Activated T-cell treated with anti-CD3 and anti-CD28 coated beads for 48 hours (primary cell): Measurements from ENCODE around the gene NOTCH2.
A peak's percentile ranks its signal among the peaks of the same experiment; 100 is the strongest.
"Not testable (repeated sequence)": the region's sequence is repeated elsewhere in the genome, so short reads cannot be mapped to it uniquely, and the experiment has no call there.

Experiments used
- DNase-seq: peaks from one replicate; pipeline ENCODE4 v3.0.0-alpha.2; 2020; ENCODE audit warnings: low read depth

The NOTCH2 gene

DNA sequence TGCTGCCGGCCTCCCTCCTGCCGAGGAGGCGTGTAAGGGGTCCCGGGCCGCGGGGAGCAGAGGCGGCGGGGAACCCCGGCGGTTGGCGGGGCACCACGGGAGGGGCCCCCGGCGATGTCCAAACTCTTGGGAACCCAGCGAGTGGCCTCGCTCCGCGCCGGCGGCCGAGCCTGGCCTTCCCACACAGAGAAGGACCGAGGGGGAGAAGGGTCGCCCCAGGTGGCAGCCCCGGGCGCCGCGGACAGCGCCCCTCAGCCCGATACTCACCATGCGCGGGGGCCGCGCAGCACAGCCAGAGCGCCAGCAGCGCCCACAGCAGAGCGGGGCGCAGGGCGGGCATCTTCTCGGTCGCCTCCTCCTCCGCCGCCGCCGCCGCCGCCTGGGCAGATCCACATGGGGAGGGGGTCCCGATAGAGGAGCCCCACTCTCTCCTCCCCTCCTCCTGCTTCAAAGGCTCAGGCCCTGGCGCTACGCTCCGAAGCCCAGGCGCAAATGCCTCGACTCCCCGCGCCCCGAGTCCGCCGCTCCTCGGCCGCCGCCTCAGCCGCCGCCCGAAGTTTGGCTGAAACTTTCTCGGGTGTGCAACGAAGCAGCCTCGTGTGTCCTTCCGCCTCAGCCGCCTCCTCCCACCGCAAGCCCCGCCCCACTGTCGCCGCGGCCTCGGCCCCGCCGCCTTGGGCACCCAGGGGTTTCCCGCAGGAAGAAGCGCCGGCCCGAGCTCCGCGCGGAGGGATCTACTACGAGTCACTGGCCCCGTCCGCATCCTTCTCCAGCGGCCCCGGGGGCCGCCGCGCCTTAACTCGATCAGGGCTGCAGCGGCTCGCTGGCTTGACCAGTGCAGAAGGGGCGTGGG lies at the start of gene NOTCH2:
NOTCH2 (minus strand) TSS at position 596 of the 853 bp plus-strand sequence; CDS start at position 340, 256 bp downstream.
- DNase-seq = peak; percentile 60

DNA sequence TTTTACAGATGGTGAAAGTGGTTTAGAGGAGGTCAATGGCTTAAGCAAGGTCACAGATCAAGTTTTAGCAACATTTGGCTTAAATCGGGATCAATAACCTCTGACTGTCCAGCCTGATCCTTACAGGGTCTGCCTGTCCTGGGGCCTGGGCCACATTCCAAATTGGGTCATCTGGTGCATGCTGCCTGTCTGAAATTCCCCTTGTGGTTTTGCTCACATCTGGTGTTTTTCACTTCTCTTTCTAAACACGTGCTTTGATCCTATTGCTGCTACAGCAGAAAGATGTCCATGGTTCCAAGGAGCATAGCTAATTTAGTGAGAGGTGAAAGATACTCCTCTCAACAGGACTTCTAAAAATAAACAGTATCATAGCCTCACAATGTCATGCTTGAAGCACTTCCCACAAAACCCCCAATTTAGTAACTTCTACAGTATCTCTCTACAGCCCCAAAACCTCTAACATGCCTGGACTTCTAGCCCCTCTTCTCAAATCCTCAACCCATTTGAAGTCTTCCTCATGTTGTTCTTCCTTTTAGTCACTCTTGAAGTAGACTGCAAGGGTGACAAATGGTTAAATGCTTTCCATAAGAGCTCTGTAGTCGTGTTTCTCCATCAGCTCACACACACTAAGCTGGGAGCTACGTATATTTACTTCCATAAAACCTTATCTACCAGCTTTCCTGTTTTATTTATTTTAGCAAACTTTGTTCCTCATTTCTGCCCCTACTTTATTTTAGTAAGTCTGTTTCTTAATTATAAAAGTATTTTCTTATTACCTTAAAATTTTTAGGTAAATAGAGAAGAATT lies 48.1 kb upstream of the NOTCH2 start:
- not testable (repeated sequence) for DNase-seq

DNA sequence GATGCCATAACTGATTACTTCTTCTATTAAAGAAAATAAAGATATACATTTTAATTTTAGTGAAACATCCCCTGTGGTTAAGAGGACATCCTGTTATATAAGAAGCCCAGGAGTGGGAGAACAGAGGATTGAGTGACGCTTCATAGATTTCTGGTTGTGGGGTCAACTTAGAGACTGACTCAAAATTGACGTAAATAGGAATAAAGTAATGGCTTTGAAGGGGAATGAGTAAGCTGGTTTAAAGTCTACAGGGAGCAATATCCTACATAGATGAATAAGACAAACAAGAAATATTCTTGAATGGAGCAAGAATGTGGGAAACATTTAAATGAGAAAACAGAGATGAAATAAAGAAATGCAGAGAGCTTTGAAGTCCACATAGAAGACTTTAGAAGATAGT lies 46.6 kb upstream of the NOTCH2 start:
- not testable (repeated sequence) for DNase-seq

DNA sequence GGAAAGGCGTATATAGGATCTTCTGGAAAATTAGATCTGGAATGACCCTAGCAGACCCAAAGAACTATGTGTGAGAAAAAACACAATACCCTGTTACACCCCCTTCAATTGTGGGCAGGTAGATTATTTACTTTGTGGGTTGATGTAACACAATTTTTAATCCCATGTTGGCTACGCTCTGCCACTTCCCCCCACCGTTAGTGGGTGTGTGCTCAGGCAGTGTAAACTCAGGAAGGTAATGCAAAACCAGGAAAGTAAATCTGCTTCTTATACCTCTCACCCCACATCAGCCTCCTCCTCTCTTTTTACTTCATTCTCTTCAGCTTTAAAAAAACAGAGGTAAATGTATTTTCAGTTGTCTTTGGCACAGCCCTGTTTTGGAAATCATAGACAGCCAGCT lies 43.7 kb upstream of the NOTCH2 start:
- not testable (repeated sequence) for DNase-seq

- not testable (repeated sequence) for DNase-seq
These were observed 42.8 kb upstream of the NOTCH2 start for GRCh38 chr1:120112212-120112611.

DNA sequence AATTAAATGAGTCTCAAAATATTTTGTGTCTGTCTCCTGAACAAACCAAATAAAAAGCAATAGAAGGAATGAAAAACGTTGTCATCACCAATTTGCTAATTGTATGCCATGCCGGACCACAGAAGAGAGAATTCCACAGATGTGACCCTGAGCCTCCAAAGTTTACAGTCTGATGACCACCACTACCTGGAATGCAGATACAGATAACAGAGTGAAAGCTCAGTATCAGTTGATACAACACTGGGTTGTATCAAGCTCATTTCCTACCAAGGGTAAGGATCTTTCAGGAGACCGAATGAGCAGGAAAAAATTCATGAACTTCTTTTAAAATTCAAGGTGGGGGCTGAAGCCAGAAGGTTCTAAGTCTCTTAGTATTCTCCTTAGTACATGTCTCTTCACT lies 42.3 kb upstream of the NOTCH2 start:
- DNase-seq = not testable (repeated sequence)

DNA sequence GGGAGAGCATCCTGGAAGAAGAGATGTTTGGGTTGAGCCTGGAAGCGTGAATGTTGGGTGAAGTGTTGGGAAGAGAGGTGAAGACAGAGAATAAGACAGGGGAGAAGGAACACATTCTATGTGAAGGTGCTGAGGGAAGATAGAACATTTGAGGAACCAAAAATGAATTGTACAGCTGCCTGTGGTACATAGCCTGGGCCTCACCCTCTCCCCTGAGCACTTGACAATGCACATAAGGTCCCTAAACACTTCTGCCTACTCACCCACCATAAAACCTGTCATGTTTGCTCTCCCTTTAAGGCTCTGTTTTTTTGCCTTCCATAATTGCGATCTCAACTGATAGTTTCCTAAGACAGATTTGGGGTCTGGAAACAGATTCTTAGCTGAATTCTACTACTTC lies 41.5 kb upstream of the NOTCH2 start:
- not testable (repeated sequence) for DNase-seq

GRCh38 chr1:120109656-120110055 lies 40.2 kb upstream of the NOTCH2 start:
- not testable (repeated sequence) for DNase-seq

- DNase-seq = not testable (repeated sequence)
These were observed 39.7 kb upstream of the NOTCH2 start for GRCh38 chr1:120109180-120109579.

DNA sequence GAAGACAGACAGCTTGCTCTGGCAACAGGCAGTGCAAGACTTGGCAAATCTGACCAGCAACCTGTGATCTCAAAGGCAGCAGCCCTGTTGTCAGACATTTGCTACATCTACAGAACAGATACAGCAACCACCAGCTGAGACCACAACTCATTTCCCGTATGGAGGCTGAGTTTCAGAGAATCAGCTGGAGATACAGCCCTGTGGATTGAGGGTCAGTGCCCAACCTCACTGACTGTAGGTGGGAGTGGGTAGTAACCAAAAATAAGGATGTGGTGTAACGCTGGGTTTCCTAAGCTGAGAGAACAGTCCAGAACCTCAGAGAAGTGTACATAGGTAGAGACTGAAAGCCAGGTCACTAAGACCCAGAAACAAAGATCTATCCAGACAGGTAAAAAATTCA lies 35.8 kb upstream of the NOTCH2 start:
- DNase-seq = not testable (repeated sequence)

DNA sequence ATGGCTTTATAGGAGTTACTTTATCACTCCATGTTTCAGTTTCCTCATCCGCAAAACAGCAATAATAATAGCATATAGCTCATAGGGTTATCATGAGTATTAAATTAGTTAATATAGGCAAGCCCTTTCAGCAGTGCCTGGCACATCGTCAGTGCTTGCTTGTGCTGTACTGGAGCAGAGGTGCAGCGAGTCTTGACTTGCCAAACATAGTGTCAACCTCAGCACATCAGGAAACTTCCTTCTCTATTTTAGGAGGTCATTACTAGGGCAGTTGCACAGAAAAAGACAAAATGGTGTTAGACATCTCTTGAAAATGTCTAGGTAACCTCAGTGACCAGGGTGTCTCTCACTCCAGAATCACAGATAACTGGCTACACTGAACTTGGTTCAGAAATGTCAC lies 34.3 kb upstream of the NOTCH2 start:
- not testable (repeated sequence) for DNase-seq

DNA sequence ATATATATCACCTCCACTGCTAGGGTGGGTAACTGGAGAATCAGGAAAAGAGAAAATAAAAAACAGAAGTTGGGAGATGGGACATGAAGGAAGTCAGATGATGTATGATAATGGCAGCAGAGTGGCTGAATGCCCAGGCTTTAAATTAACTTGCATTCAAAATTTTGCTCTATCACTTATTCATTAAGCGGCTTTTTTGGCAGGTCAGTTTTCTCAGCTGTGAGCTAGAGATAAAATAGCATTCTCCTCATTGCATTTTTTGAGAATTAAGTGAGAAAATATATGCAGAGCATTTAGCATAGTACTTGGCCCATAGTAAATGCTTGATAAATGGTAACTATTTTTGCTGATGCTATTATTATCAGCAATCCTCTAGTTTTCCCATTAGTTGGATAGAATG lies 32.1 kb upstream of the NOTCH2 start:
- DNase-seq = not testable (repeated sequence)

GRCh38 chr1:120100590-120100989 lies 31.1 kb upstream of the NOTCH2 start:
- not testable (repeated sequence) for DNase-seq

DNA sequence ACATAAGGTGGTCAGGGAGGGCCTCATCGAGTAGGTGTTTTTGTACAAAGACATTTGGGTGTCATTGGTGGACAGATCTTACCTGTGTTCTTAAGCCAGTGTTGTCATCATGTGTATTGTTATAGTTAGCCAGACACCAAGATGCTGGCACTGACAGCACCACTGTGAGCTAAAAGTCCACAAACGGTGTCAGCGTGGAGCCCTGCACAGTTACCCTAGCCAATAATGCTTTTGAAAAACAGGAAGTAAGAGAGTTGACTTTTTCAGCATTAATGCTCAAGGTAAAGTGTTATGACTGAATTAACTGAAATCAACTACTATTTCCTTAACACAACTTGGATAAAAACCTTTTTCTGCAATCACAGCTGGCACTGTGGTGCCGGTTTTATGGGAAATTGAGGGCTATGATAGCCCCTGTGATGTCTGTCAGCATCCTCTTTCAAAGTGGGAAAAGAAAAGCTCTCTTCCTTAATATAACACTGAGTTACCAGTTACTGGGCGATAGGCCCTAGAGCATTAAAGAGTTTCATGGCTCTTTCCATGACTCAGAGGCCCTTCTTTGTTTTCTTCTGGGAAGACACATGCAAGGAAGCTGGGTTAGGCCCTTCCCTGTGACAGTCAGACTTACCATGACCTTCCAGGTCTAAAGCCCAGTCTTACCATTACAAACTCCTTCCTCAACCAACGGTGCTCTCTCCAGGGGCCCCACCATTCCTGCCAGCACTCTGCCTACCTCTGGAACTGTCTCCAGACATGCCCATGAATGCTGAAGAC lies 29.7 kb upstream of the NOTCH2 start:
- DNase-seq = not testable (repeated sequence)

GRCh38 chr1:120096981-120097545 lies 27.6 kb upstream of the NOTCH2 start:
- not testable (repeated sequence) for DNase-seq

GRCh38 chr1:120093548-120094181 lies 24.2 kb upstream of the NOTCH2 start:
- not testable (repeated sequence) for DNase-seq

DNA sequence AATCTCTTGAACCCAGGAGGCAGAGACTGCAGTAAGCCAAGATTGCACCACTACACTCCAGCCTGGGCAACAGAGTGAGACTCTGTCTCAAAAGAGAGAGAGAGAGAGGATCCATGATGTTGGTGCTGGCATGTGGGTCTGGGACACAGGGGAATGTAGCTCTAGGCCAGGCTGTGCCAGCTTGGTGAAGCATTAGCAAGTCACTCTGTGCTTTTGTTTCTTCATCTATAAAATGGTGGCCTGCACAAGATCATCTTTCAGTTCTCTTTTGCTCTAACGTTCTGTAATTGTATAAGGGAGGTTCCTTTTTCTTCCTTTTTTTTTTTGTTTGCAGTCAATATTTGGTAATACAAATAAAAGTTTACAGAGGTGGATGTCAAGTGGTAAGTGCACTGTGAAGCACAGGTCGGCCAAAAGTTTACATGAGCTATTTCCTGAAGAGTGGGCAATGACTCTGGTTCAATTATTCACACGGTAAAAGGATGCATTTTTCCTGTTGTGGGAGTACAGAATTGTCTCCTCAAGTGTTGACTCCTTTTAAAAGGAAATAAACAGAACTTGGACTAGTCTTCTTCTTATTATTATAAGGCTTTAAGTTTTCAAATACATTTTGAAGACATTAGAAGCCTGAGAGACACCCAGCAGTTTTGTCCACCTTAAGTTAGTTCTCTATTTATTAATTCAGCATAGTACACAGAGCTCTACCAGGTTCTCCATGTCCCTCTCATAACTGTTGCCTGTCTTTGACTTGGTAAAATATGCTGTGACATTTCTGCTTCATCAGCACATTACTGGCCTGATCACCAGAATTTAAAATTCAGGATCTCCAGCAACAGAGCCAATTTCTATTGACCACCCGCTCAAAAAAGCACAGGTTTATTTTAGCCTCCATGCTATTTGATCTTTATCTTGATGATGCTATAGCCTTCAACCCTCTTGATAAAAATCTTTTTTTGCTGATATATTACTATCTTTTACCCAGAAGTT lies 23.1 kb upstream of the NOTCH2 start:
- DNase-seq = not testable (repeated sequence)

DNA sequence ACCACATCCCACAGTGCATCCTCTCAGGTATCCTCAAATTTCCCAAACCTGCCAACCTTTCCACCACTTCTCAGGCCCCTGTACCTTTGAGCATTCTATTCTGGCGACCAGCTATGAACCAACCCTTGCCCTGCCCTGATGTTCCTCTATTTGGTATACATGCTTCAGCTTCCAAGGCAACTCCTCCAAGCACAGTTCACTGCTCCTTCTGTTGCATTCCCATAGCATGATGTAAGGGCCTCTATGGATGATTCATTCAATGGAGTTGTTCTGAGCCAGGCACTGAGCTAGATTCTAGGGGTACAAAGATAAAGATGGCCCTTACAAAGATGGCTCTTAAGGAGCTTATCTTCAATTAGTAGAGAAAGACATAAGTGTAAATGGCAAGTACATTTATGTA lies 21.4 kb upstream of the NOTCH2 start:
- DNase-seq = not testable (repeated sequence)

DNA sequence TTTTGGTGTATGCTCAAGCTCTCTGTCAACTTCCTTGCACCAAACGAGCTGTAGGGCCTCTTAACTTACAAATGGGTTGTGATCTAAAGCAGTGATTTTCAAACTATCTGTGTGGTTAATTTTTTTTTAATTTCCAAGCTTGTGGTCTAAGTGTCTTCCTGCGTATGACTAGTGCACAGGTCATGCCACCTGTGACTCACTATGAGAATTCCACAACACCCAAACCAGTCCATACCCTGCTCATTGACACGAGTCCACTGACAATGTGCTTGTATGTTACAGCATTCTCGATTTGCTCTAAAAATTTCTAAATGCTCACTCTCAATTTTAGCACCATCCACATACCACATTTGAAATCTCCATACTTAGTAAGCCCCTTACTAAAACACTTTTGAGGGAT lies 18.5 kb upstream of the NOTCH2 start:
- peak; percentile 10 for DNase-seq

- not testable (repeated sequence) for DNase-seq
These were observed 405 bp upstream of the NOTCH2 start for GRCh38 chr1:120069920-120070214.
